ENCODE measurements around the gene TSPAN9. TPM values are rescaled to one million over a fixed set of nuclear protein-coding genes. Genes with fewer than 3 reads are reported as not detected.

Gene TSPAN9
- total RNA-seq, 1 donor from 2014 or later = 40.9 TPM

GRCh38 chr12:3263939-3264922, 187.1 kb downstream of the TSPAN9 start:
- H3K36me3 ChIP-seq (ENCODE audit: insufficient read depth, low read length) = no peaks in the 10 kb centered on the region
- Mint-ChIP-seq H3K9me3 (ENCODE audit: unreplicated experiment) (no peaks in the 10 kb centered on the region), H3K4me3 (ENCODE audit: unreplicated experiment) (no peak overlapping the region), H3K4me1 (ENCODE audit: low read depth, unreplicated experiment) (peaks cover 4% of the 10 kb centered on the region), H3K36me3 (ENCODE audit: low read depth, unreplicated experiment) (peaks cover 9% of the 10 kb centered on the region), H3K27me3 (ENCODE audit: low read depth, unreplicated experiment) (peaks cover 21% of the 10 kb centered on the region), H3K27ac (ENCODE audit: unreplicated experiment) (no peak overlapping the region)
- H2AFZ ChIP-seq (ENCODE audit: low read depth, low read length) = no peak overlapping the region
- no peak for TF ChIP-seq CTCF (IDR thresholded peaks at IDR 0.05; ENCODE audit: insufficient read depth, low read depth, low read length)
- TF ChIP-seq EZH2 (IDR thresholded peaks at IDR 0.05; ENCODE audit: insufficient read depth, low read length) = no peak
- FAIRE-seq (no peak), DNase-seq (ENCODE audit: low read depth) (no peak)
- no peak overlapping the region for H3K4me3 ChIP-seq (ENCODE audit: insufficient read depth, low read depth, low read length)
- no peaks in the 10 kb centered on the region for H3K27me3 ChIP-seq (ENCODE audit: insufficient read depth, low read length)
- H3K4me1 ChIP-seq (ENCODE audit: insufficient read depth, low read length) = no peaks in the 10 kb centered on the region
- no peak overlapping the region for H3K4me2 ChIP-seq (ENCODE audit: low read length)
- peaks cover 82% of the 10 kb centered on the region for H4K20me1 ChIP-seq (ENCODE audit: insufficient read depth, low read length)
- no peak overlapping the region for H3K27ac ChIP-seq (ENCODE audit: low read depth, low read length)
- no peaks in the 10 kb centered on the region for H3K9me3 ChIP-seq (ENCODE audit: insufficient read depth, low read depth, low read length)
- no peaks in the 10 kb centered on the region for H3K79me2 ChIP-seq (ENCODE audit: insufficient read depth, low read length)
- H3K9ac ChIP-seq (ENCODE audit: low read length) = no peak overlapping the region

- no peak for FAIRE-seq
- Histone ChIP-seq H3K4me2 (ENCODE audit: low read length) (no peak overlapping the region), H3K9ac (ENCODE audit: low read length) (no peak overlapping the region), H3K4me3 (ENCODE audit: insufficient read depth, low read depth, low read length) (no peak overlapping the region), H3K4me1 (ENCODE audit: insufficient read depth, low read length) (no peaks in the 10 kb centered on the region), H3K79me2 (ENCODE audit: insufficient read depth, low read length) (no peaks in the 10 kb centered on the region), H3K36me3 (ENCODE audit: insufficient read depth, low read length) (no peaks in the 10 kb centered on the region), H4K20me1 (ENCODE audit: insufficient read depth, low read length) (peaks cover 81% of the 10 kb centered on the region), H3K27ac (ENCODE audit: low read depth, low read length) (no peak overlapping the region), H3K27me3 (ENCODE audit: insufficient read depth, low read length) (no peaks in the 10 kb centered on the region), H2AFZ (ENCODE audit: low read depth, low read length) (no peak overlapping the region), H3K9me3 (ENCODE audit: insufficient read depth, low read depth, low read length) (no peaks in the 10 kb centered on the region)
- Mint-ChIP-seq H3K27ac (ENCODE audit: unreplicated experiment) (no peak overlapping the region), H3K4me1 (ENCODE audit: low read depth, unreplicated experiment) (peaks cover 8% of the 10 kb centered on the region), H3K27me3 (ENCODE audit: low read depth, unreplicated experiment) (peaks cover 26% of the 10 kb centered on the region), H3K9me3 (ENCODE audit: unreplicated experiment) (no peaks in the 10 kb centered on the region), H3K36me3 (ENCODE audit: low read depth, unreplicated experiment) (peaks cover 9% of the 10 kb centered on the region), H3K4me3 (ENCODE audit: unreplicated experiment) (no peak overlapping the region)
- no peak for DNase-seq (ENCODE audit: low read depth)
- TF ChIP-seq EZH2 (IDR thresholded peaks at IDR 0.05; ENCODE audit: insufficient read depth, low read length) (no peak), CTCF (IDR thresholded peaks at IDR 0.05; ENCODE audit: insufficient read depth, low read depth, low read length) (no peak)
Observed at GRCh38 chr12:3265406-3265805, 188.2 kb downstream of the TSPAN9 start.

GRCh38 chr12:3266638-3267037, 189.5 kb downstream of the TSPAN9 start:
- no peak overlapping the region for H3K27ac ChIP-seq (ENCODE audit: low read depth, low read length)
- DNase-seq (ENCODE audit: low read depth) (no peak), FAIRE-seq (no peak)
- H3K9ac ChIP-seq (ENCODE audit: low read length) = no peak overlapping the region
- no peak overlapping the region for H3K27ac Mint-ChIP-seq (ENCODE audit: unreplicated experiment)
- H3K4me2 ChIP-seq (ENCODE audit: low read length) = no peak overlapping the region
- H3K27me3 ChIP-seq (ENCODE audit: insufficient read depth, low read length) = no peaks in the 10 kb centered on the region
- no peak overlapping the region for H3K4me3 ChIP-seq (ENCODE audit: insufficient read depth, low read depth, low read length)
- no peaks in the 10 kb centered on the region for H3K9me3 Mint-ChIP-seq (ENCODE audit: unreplicated experiment)
- H3K36me3 ChIP-seq (ENCODE audit: insufficient read depth, low read length) = no peaks in the 10 kb centered on the region
- H3K9me3 ChIP-seq (ENCODE audit: insufficient read depth, low read depth, low read length) = no peaks in the 10 kb centered on the region
- no peak overlapping the region for H2AFZ ChIP-seq (ENCODE audit: low read depth, low read length)
- TF ChIP-seq EZH2 (IDR thresholded peaks at IDR 0.05; ENCODE audit: insufficient read depth, low read length) (no peak), CTCF (IDR thresholded peaks at IDR 0.05; ENCODE audit: insufficient read depth, low read depth, low read length) (no peak)
- H3K4me3 Mint-ChIP-seq (ENCODE audit: unreplicated experiment) = no peak overlapping the region
- no peaks in the 10 kb centered on the region for H3K79me2 ChIP-seq (ENCODE audit: insufficient read depth, low read length)
- peaks cover 33% of the 10 kb centered on the region for H3K27me3 Mint-ChIP-seq (ENCODE audit: low read depth, unreplicated experiment)
- peaks cover 1% of the 10 kb centered on the region for H3K4me1 ChIP-seq (ENCODE audit: insufficient read depth, low read length)
- H3K4me1 Mint-ChIP-seq (ENCODE audit: low read depth, unreplicated experiment) = peaks cover 7% of the 10 kb centered on the region
- H4K20me1 ChIP-seq (ENCODE audit: insufficient read depth, low read length) = peaks cover 81% of the 10 kb centered on the region
- H3K36me3 Mint-ChIP-seq (ENCODE audit: low read depth, unreplicated experiment) = peaks cover 6% of the 10 kb centered on the region
